ENCODE data around the gene NAALADL2.

NAALADL2 gene

DNA sequence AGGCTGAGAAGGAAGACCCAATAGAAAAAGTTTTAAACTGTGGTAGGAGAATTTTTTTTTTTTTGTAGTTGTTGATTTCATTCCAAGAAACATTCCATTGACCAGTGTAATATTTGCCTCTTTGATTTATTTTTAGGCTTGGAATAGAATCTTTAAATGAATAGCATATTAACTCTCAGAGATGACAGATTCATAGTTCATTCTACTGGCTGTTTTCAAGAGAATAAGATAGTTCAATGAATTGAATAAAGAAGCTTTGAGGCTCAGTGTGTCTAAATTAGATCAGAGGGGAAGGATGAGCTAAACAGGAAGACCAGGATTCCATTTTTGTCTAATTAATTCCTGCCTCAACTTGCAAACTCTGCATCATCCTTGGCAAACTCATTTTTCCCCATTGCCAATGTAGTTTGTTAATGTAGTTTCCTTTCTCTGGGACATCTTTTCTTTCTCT lies 98.4 kb downstream of the NAALADL2 start:
- FAIRE-seq (no peak), DNase-seq (ENCODE audit: extremely low spot score, insufficient read length, low read depth) (no peak)

DNA sequence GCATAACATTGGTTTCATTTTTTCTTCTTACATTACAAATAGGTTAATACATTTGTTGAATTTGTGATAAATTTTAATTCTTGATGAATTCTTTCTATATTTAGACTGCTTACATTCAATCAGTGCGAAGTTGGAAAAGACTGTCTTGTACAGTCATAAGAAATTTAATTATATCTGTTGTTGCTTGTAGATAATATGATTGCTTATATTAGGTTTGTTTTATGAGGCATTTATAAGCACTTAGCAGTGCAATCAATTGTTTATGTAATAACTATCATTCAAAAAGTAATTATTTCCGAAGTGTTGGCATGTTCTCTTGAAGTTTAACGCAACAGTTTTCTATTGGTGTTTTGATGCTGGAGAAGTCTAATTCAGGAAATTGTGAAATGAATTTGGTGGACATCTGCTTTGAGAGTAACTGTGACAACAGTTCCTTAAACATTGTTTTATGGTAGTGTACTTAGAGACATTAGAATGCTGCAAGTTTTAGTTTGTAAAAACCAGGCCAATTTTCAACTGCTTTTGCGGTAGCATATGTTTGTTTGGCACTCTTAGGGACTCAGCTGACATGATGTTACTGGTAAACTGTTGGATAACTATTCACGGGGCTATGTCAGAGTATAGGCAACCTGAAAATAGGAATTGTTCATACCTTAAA lies 99.7 kb downstream of the NAALADL2 start:
- FAIRE-seq (no peak), DNase-seq (ENCODE audit: extremely low spot score, insufficient read length, low read depth) (no peak)

DNA sequence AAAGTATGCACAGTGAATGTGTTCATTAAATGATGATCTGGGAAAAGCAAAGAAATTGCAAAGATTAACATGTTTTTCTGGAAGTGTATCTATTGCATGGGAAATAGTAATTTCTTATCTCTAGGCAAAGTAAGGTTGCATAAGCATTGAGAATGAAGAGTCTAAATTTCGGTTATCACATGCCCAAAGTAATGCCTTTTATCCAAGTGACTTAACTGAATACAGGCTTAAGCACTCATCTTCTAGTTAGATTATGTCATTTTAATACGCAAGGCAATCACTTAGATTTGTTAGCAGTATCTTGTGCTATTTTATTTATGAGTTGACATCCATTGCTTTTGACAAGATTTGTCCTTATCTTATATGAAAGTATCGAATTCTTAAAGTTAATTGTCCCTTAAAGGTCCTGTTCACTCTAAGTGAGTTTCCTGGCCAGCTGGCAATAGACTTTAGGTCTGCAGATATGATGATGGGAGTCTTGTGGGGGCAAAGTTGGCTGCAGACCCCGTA lies 100.5 kb downstream of the NAALADL2 start:
- FAIRE-seq (no peak), DNase-seq (ENCODE audit: extremely low spot score, insufficient read length, low read depth) (no peak)

DNA sequence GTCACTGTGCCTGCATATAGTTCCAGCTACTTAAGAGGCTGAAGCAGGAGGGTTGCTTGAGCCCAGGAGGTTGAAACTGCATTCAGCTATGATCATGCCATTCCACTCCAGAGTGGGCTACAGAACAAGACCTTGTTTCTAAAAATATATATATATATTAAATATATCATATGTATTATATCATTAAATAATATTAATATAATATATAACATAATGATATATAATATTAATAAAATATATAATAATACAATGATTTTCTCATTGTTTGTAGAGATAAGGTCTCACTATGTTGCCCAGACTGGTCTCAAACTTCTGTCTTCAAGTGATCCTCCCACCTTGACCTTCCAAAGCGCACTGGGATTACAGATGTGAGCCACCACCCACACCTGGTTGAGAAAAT lies 101.8 kb downstream of the NAALADL2 start:
- FAIRE-seq (no peak), DNase-seq (ENCODE audit: extremely low spot score, insufficient read length, low read depth) (no peak)

DNA sequence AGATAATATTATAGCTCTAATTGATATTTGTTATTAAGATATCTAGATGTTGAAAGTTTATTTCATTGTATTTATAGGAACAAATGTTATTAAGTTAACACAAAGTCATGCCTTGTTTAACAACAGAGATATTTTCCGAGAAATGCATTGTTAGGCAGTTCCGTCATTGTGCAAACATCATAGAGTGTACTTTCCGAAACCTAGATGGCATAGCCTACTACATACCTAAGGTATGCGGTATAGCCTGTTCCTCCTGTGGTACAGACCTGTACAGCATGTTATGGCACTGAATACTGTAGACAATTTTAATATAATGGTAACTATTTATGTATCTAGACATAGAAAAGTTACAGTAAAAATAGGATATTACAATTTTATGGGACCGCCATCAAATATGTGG lies 114.3 kb downstream of the NAALADL2 start:
- FAIRE-seq = no peak
- DNase-seq (ENCODE audit: extremely low spot score, insufficient read length, low read depth) = no peak

DNA sequence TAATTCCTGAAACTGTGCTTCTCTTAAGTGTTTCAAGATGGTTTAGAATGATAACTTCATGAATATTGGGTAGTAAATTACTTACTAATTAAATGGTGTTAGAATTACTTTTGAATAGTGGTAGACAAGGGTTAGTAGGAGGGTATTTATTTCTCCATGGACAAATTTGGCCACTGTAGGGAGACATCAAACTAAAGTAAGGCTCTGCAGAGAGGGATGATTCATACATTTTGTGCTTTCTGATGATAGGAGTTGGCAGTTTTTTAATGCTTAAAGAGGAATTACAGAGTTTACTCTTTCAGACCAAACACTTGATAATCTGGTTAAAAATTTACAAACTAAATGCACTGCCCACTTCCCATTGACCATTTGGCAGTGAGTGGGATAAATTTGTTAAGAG lies 127.6 kb downstream of the NAALADL2 start:
- FAIRE-seq (no peak), DNase-seq (ENCODE audit: extremely low spot score, insufficient read length, low read depth) (no peak)

DNA sequence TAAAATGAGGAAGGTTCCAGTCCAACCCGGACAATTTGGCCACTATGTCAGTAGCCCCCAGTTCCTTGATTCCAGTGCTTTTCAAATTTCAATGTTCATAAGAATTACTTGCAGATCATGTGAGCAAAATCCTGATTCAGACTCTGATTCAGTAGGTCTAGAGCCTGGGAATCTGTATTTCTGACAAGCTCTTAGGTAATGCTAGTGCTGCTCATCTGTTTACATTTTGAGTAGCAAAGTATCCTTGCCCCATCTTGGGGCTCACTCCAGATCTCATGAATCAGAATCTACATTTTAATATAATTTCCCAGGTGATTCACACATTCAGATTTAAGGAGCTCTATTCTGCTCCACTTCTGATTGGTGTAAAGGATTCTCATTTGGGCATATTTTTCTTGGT lies 142.0 kb downstream of the NAALADL2 start:
- DNase-seq (ENCODE audit: extremely low spot score, insufficient read length, low read depth) (no peak), FAIRE-seq (no peak)

DNA sequence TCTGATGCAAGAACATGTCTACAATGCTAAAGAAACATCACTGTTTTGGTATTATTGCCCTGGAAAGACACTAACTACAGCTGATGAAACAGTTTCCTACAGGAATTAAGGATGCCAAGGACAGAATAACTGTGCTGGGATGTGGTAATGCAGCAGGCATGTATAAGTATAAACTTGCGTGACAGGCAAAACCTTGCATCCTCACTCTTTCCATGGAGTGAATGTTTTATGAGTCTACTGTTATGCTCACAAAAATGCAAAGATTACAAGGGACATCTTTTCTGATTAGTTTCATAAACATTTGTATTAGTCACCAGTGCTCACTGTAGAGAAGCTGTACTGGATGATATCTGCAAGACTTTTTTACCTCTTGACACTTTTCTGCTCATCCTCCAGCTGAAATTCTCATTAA lies 143.6 kb downstream of the NAALADL2 start:
- FAIRE-seq (no peak), DNase-seq (ENCODE audit: extremely low spot score, insufficient read length, low read depth) (no peak)

DNA sequence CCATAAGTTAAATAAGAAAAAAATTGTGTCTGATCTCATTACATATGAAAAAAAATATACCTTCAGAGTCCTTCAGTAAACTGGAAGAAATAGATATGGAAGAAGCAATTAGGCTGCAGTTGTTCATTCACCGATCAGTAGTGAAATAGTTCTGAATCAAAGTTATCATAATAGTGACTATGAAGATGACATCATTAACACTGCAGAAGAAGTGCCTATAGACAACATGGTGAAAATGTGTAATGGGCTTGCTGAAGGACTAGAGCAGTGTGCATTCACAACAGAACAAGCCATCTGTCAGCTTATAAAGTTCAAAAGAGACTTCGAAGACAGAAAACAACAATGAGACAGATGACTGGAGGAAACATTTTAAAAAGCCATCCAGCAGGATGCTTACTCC lies 144.5 kb downstream of the NAALADL2 start:
- DNase-seq (ENCODE audit: extremely low spot score, insufficient read length, low read depth) (no peak), FAIRE-seq (no peak)

DNA sequence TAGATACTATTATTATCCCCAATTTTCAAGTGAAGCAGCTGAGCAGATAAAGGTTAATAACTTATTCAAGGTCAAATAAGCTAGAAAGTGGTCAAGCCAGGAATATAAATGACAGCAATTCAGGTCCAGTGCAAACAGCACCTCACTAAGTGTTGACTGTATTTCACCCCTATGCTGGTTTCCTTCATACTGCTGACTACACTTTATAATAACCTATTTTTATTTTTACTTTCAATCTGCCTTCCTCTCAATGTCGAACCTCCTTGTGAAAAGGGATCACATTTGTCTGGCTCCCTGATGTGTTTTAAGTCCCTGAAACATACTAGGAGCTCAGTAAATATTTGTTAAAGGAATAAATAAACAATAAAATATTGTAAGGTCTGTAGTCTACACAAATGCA lies 146.1 kb downstream of the NAALADL2 start:
- no peak for FAIRE-seq
- no peak for DNase-seq (ENCODE audit: extremely low spot score, insufficient read length, low read depth)

DNA sequence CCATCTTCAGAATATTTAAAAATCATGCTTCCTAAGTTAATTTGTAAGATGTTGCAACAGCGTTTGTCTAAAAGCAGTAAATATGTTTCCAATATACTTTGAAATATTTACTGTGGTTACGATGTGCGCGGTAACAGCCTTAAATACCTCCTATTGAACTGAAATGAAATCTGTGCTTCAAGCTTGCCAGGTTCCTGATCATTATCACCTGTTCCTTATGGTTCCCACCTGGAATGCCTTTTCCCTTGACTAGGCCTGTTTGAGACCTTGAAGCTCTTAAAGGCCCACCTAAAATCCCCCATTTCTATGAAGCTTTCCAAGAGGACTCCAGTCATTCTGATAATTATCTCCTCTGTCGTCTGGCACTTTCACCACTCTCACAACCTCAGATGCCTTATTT lies 146.7 kb downstream of the NAALADL2 start:
- FAIRE-seq = no peak
- no peak for DNase-seq (ENCODE audit: extremely low spot score, insufficient read length, low read depth)

DNA sequence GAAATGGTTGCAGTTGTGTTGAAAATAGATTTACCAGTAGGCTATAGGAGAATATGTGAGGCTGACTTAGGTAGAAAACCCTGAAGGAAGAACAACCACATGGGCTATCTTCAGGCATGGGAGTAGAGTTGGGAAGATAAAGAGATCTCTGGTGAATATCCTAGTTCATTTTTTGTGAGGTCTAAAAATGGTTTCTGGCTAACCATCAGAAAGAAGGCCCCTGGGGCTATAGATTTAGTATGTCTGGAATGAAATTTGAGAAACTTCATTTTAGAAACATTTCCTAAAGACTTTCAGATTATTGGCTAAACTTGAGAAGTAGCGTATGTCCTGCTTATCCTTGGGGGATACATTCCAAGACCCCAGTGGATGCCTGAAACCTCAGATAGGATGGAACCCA lies 148.2 kb downstream of the NAALADL2 start:
- FAIRE-seq (no peak), DNase-seq (ENCODE audit: extremely low spot score, insufficient read length, low read depth) (no peak)

DNA sequence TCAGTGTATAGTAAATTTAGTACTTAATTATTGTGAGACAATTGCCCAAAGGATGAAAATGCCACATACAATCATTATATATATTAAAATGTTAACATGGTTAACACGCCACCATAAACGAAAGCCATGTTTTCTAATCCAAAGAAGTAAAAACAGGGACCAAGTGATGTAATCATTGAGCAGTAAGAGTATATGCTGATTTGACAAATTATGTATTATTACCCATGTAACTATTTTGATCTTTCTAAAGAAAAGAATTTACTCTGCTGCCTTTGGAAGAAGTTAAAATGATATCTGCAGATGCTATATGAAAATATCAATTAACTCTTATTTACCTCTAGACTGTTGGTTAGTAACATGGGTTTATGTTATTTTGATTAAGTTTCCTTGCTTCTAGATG lies 150.2 kb downstream of the NAALADL2 start:
- DNase-seq (ENCODE audit: extremely low spot score, insufficient read length, low read depth) (no peak), FAIRE-seq (no peak)

DNA sequence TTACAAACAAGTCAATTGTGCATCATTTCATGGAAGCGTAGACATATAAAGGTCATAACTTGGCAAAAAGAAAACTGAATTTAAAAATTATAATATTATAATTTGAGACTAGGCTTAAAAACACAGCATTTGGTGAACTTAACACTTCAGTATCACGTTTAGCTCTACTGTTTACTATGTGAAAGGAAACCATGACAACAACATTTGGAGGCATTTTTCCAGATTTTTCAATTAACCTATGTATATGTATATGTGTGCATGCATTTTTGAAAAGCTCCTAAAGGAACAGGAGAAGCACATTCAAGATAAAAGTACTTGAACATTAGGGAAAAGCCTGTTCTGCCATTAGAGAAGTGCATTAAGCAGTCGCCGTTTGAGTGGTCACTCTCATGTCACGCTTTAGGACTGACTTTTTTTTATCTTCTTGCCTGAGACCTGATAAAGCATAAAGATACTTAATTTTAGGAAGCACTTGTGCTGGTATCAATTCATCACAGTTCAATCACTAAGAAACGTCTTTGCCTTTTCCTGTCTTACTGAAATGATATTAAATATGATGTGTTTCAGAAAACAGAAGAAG lies 156.0 kb downstream of the NAALADL2 start:
- no peak for FAIRE-seq

DNA sequence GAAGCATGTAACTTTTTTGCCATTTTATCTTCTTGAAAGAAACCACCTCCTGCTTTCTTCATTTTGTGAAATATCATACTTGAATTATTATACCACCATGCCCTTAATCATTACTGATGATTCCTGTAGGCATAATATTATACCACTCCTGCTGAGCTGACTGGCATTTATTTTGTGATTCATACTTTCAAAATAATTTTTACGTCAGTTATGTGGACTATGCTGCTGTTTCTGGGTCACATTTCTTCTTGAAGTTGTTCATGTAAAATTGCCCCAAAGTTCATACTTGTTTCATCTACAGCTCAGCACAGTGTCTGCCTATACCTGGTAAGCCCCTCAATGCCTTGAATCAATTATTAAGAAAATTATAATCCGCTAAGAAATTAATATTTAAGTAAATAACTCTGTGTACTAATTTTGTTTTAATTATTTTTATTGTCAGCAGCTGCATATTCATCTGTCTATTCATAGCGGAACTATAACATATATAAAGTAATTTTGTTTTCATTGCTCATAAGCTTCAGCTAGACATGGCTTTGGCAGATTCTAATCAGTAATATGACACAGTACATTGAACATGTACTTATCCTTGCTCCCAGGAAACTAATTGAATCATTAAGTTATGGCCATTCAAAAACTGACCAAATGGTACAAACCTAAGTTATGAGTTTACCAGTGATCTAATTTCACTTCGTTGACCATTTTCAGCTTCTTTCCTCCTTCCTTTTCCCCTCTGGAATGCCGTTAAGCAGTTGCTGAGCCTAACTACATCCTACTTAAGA lies 160.0 kb downstream of the NAALADL2 start:
- DNase-seq (ENCODE audit: extremely low spot score, insufficient read length, low read depth) = no peak

More for the DNA sequence above, 156.0 kb downstream of the NAALADL2 start:
- no peak for DNase-seq (ENCODE audit: extremely low spot score, insufficient read length, low read depth)

DNA sequence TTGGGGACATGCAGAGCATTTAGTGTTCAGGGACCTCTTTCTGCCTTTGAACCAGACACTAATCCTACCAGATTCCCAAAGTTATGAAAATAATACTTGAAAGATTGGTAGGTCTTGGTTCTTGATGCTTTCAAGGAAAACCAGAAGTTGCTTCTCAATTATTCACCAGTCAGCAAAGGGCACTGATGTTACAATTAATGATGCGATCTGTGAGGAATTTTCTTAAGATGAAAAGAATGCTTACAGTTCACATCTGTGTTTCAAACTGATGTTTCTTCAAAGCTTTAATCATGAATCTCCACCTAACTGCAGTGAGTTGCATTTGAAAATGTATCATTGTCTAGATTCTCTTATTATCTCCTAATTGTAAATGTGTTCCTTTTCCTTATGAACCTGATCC lies 161.0 kb downstream of the NAALADL2 start:
- FAIRE-seq (no peak), DNase-seq (ENCODE audit: extremely low spot score, insufficient read length, low read depth) (no peak)

More for the DNA sequence above, 160.0 kb downstream of the NAALADL2 start:
- no peak for FAIRE-seq

DNA sequence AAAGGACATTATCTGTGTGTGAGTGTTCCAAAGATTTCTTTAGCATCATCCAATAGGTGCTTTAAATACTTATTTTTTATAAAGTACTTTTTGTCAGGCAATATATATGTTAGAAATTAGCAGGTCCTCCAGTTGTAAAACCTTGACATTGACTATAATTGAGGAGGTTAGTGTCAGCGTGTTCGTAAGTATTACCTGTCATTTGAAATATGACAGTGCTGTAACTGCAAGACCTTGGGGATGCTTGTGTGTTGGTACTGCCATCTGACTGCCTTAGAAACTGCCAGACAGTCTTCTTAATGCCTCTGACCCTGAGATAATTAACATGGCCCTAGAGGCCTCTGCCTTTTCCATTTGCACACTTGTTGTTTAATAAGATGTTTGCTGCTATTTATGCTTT lies 170.7 kb downstream of the NAALADL2 start:
- no peak for DNase-seq (ENCODE audit: extremely low spot score, insufficient read length, low read depth)
- FAIRE-seq = no peak

DNA sequence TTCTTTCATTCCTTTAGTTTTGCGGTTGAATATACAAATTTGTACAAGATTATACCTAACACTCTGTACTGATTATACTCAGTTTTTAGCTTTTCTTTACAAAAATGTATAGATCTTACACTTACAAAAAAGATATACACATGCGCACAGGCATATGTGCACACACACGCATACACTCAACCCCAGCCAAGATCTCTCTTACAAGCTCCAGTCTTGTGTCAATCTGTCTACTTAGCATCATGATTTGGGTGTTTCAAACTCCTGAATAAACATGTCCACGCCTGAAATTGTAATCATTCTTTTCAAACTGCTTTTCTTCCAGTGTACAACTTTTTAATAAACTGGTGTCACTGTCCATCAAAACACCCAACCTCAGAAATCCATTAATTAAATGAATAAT lies 180.7 kb downstream of the NAALADL2 start:
- FAIRE-seq = no peak
- no peak for DNase-seq (ENCODE audit: extremely low spot score, insufficient read length, low read depth)

DNA sequence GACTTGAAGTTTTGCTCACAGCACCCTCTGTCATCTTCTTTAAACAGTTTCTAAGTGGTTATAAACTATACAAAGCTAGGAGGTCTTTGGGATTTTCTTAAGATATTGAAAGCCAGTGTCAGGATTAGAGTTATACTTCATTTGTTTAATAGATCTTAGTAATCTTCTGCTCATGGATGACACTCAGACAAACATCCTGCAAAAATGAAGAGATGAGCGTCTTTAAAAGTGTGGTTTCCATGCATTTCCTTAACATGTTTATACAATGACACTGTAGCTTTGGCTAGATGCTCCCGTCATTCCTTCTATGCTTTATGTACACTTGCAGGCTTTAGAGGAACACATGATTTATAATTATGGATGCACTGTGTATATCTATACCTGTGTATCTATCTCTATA lies 182.2 kb downstream of the NAALADL2 start:
- no peak for FAIRE-seq
- DNase-seq (ENCODE audit: extremely low spot score, insufficient read length, low read depth) = no peak

DNA sequence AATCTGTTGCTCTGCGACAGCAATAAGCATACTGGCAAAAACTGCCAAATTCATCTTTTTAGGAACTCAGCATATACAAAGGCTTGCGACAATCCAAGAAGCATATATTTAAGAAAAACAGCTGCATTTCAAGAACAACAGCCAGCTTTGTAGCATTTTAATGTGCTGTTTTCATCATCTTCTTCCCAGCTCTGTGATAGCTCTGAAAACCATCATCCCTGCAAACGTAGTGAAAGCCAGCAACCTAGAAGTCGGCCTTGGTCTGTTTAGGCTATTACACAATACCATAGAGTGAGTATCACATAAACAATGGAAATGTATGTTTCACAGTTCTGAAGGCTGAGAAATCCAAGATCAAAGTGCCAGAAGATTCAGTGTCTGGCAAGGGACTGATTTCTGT lies 187.5 kb downstream of the NAALADL2 start:
- no peak for DNase-seq (ENCODE audit: extremely low spot score, insufficient read length, low read depth)

DNA sequence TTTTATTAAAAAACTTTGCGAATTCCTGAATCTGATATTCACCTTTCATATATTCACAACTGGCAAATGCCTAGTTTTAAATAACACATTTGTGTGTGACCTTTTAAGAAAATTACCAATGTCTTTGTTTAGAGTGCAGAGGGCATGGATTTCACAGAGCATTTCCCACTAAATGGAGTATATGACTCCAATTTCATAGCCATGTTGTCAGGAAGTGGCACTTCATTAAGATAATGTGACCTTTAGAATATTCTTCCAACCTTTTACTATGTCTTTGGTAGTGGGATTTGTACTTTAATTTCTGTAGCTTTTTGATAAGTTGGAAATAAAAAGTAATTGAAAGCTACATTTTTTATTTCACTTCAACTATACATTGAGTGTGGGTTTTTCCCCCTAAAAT lies 188.7 kb downstream of the NAALADL2 start:
- DNase-seq (ENCODE audit: extremely low spot score, insufficient read length, low read depth) = no peak
- no peak for FAIRE-seq

More for the DNA sequence above, 187.5 kb downstream of the NAALADL2 start:
- no peak for FAIRE-seq
